ENCODE measurements around the gene CISD1.

CISD1 gene

DNA sequence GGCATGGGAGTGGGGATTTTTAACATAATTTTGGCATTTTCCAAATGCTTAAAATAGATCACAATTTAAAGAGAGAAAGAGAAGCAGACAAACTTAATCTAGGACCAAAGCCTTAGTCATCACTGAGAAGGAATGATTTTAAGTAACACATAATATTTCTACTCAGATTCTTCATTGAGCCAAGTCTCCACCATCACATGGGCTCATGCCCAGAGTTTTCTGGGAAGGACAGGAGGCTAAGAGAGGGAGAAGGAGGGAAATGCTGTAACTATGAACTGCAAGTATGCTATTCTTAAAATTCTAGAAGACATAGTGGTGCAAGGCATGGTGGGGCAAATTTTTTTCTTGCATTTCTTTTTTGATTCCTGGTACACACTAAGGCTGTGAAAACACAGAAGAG lies 42.1 kb downstream of the CISD1 start:
- DNase-seq (ENCODE audit: low spot score) = no peak

DNA sequence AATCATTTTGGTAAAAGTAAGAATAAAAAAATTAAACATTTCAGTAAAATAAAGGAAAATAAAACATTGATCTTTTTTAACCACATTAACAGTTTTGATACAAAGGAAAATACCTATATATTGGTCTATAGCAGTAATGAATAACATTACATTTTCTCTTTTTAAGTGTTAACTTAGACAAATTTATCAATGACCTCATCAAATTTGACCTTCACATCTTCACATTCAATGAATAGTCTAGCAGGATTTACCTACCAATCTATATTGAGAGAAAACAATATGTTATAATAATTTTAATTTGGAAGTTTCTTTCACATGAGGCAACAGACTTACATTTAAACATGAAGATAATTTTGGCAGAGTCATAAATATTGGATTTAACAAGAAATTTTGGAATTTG lies 47.9 kb downstream of the CISD1 start:
- DNase-seq (ENCODE audit: low spot score) = no peak

DNA sequence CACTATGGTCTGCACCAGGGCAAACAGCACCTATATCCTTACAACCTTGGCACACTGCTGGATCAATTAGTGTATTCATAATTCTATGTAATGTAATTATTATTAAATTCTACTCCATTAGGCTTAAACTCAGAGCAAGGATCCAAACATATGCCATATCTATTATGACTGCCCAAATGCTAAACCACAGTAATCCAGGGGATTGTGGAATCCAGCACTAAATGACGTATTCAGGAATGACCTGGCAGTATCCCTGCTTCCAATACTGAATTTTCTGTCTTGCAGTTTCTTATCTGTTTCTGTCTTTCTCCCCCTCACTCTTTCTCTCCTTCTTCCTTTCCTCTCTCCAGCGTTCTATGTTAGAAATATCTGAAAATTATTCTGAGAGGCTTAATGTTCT lies 49.4 kb downstream of the CISD1 start:
- no peak for DNase-seq (ENCODE audit: low spot score)

DNA sequence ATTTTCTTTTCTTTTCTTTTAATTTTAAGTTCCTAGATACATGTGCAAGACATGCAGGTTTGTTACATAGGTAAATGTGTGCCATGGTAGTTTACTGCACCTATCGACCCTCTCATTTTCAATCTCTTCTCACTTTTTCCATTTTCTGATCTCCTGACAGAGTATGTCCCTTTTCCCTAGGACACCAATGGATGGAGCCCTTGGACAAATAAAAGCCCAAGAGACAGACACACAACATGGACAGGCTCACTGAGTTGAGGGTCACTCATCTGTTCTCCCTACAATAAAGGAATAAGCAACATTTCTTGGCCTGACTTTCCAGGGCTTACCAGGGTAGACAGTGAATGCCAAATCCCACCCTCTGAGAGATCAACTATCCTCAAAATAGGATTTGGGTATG lies 50.6 kb downstream of the CISD1 start:
- DNase-seq (ENCODE audit: low spot score) = no peak

DNA sequence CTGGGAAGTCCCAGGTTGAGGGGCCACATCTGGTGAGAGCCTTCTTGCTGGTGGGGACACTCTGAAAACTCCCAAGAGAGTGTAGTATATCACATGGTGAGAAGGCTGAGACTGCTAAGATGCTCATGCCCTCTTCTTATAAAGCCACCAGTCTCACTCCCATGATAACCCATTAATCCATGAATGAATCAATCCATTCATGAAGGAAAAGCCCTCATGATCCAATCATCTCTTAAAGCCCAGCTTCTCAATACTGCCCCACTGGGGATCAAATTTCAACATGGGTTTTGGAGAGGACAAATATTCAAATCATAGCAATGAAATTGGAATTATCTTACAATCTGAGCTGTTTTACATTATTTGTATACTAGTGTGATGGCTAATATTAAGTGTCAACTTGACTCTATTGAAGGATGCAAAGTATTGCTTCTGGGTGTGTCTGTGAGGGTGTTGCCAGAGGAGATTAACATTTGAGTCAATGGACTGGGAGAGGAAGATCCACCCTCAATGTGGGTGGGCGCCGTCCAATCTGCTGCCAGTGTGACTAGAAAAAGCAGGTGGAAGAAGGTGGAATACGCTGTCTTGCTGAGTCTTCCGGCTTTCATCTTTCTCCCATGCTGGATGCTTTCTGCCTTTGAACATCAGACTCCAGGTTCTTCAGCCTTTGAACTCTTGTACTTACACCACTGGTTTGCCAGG lies 51.5 kb downstream of the CISD1 start:
- no peak for DNase-seq (ENCODE audit: low spot score)

DNA sequence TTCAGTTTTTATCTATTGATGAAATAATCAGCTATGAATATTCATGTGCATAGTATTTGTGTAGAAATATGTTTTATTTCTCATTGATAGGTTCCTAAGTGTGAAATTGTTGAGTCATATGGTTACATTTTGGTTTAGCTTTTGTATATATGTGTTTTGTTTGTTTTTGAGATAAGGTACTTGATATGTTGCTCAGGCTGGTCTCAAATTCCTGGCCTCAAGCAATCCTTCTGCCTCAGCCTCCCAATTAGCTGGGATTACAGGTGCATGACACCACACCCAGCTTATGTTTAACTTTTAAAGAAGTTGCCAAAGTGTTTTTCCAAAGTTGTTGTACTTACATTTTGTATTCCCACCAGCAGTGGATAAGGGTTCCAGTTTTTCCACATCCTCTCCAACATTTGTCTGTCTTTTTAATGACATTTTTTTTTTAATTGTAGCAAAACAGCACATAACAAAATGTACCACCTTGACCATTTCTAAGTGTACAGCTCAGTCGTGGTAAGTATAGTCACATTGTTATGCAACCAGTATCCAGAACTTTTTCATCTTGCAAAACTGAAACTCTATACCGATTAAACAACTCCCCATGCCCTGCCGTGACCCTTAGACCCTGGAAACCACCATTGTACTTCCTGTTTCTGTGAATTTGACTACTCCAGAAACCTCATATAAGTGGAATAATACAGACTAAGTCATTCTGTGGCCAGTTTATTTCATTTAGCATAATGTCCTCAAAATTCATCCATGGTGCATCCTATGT lies 53.3 kb downstream of the CISD1 start:
- no peak for DNase-seq (ENCODE audit: low spot score)

DNA sequence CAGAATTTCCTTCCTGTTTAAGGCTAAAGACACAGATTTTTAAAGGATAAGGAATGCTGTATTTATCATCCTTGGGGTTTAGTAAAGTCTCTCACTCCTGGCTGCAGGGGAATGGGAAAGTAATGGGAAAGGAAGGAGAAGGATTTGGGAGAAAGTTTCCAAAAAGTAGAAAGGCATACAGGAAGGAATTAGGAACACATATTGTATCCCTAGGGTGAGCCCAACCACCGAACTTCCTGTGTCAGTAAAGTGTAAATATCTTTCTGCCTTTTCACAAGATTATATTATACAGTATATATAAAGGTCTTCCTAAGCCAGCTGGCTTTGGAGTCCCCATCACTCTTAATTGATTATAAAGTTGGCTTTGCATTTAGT lies 53.9 kb downstream of the CISD1 start:
- DNase-seq (ENCODE audit: low spot score) = no peak

DNA sequence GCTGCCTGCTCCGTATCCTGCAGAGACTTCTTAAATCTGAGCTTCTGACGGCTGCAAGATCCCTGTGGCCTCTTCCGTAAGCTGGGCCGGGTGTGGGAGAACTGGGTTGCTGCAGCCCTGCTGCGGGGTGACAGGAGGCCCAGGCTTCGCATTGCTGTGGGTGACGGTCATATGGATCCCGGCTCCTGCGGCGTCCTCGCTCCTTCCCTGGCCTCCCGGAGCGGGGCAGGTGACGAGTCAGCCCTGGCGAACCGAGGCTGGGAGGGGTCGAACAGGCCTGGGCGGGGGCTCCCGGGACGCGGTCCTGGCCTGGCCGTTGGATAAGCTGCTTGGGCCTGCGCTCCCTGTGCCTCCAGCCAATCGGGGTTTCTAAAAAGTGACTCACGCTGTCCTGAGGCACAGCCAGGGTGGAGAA lies 58.0 kb downstream of the CISD1 start:
- no peak for DNase-seq (ENCODE audit: low spot score)

DNA sequence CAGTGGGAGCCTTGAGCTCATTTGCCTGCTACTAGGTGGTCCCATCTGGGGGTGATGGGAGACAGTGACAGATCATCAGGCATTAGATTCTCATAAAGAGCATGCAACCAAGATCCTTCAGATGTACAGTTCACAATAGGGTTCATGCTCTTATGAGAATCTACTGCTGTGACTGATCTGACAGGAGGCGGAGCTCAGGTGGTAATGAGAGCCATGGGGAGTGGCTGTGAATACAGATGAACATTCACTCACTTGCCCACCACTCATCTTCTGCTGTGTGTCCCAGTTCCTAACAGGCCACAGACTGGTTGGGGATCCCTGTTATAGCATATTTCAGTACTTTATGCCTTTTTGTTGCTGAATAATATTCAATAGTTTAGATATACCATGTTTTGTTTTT lies 59.3 kb downstream of the CISD1 start:
- DNase-seq (ENCODE audit: low spot score) = no peak

DNA sequence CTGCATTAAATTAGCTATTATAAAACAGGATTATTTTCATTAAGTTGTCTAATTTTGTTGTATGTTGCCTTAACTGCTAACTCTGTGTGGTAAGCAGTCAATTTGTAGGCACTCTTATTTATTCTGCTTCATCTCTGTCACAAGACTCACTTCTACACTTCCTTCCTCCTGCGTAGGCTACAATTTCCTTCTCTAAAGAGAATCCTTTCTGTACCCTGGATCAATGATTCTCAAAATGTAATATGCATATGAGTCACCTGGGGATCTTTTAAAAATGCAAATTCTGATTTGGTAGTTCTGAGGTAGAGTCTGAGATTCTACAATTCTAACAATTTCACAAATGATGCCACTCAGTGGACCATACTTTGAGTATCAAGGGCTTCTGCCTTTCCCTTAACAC lies 61.5 kb downstream of the CISD1 start:
- DNase-seq (ENCODE audit: low spot score) = no peak

DNA sequence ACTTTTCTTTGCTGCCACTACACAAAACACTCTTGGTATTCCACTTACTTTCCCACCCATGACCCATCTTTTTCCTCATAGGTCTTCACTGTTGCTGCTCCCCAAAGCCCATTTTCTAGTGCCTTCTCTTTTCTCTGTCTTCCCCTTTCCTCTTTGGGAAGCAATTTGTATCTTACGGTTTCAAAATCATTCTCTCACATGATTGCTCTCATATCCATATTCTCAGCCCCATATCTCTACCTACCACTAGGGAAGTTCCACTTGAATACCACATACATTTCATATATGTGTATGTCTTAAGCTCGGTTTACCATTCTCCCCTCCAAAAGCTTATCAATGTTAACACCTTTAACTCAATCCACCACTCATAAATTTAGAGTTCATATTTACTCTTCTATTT lies 62.7 kb downstream of the CISD1 start:
- DNase-seq (ENCODE audit: low spot score) = no peak

DNA sequence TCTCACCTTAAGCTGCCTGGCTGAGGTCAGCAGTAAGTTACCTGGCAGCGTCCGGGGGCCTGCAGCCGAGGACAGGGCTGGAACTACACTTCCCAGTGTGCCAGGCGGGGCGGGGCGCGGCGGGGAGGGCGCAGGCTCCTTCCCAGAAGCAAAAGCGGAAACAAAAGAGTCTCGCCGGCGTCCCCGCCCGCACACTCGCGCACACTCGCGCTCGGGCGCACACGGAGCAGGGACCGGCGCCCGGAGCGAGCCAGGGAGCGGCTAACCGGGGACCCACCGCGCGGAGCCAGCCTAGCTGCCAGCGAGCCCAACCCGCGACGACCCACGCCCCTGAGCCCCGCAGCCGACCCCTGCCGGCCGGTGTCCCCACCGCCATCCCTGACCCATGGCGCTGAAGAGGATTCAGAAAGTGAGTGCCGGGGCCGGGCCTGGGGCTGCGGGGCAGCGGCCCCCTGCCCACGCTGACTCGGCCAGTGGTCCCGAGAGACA lies 65.9 kb downstream of the CISD1 start, which contains the start of gene UBE2D1:
UBE2D1 (plus strand) TSS at position 190 of the 489 bp plus-strand sequence; CDS start at position 386, 196 bp downstream.
- peak; percentile 56 for DNase-seq (ENCODE audit: low spot score)

DNA sequence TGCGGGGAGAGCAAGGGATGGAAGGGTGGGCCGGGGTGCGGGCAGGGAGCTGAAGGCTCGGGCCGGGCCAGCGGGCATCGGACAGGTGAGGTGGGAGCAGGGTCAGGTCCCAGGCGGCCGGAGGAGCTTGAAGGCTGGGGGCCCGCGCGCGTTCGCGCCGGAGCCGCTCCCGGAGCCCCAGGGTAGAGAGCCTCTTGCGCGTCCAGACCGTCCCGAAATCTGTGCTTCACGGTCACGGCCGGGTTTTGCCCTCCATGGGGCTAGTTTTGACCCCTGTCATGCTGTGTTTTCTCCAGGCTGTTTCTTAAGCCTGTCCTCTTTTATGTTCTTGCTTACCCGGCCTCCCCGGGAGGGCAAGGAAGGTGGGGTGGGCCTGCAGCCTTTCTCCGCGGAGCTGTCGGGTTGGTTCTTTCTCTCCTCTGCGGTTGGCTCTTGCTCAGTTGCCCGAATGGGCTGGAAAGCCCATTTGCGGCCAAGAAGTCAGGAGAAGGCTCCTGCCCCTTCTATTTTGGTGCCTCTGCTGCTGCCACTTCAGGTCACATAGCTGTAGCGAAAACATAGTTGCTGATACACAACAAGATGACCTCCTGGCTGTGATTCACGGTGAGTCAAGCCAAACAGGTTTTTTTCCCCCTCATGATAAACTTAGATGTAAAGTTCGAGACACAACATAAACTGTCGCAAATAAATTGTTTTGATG lies 66.5 kb downstream of the CISD1 start:
- peak; percentile 51 for DNase-seq (ENCODE audit: low spot score)

DNA sequence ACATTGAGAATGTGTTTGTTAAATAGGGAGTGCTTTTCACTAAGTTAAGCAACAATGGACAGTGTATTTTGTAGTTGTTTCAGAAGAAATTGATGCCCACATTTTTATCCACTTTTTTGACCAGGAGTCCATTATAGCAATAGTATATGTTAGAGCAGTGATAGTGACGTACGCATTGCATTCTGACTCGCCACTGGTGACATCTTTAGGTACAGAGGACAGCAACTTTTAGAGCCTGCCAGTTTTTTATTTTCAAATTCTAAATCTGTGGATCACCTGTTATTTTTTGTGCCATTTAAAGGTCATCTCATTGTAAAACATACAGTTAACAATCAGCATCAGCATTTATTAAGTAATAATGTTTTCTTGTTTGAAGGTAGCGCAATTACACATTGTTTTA lies 67.3 kb downstream of the CISD1 start:
- no peak for DNase-seq (ENCODE audit: low spot score)

All from kidney capillary endothelial cell (primary cell).